ENCODE results near the gene RANBP2. TPM values are rescaled to one million over a fixed set of nuclear protein-coding genes. Genes with fewer than 3 reads are reported as not detected.

Gene RANBP2
- total RNA-seq, 1 donor from 2014 or later = 48.8 TPM

GRCh38 chr2:108813732-108814131 is 94.5 kb downstream of the RANBP2 start:
- H3K27me3 Mint-ChIP-seq (ENCODE audit: low read depth) = no peaks in the 10 kb centered on the region
- peaks cover 34% of the 10 kb centered on the region for H3K36me3 Mint-ChIP-seq (ENCODE audit: low read depth)
- TF ChIP-seq, protein P1, sequence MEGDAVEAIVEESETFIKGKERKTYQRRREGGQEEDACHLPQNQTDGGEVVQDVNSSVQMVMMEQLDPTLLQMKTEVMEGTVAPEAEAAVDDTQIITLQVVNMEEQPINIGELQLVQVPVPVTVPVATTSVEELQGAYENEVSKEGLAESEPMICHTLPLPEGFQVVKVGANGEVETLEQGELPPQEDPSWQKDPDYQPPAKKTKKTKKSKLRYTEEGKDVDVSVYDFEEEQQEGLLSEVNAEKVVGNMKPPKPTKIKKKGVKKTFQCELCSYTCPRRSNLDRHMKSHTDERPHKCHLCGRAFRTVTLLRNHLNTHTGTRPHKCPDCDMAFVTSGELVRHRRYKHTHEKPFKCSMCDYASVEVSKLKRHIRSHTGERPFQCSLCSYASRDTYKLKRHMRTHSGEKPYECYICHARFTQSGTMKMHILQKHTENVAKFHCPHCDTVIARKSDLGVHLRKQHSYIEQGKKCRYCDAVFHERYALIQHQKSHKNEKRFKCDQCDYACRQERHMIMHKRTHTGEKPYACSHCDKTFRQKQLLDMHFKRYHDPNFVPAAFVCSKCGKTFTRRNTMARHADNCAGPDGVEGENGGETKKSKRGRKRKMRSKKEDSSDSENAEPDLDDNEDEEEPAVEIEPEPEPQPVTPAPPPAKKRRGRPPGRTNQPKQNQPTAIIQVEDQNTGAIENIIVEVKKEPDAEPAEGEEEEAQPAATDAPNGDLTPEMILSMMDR (IDR thresholded peaks at IDR 0.05) = no peak
- no peak overlapping the region for H3K4me3 Mint-ChIP-seq (ENCODE audit: unreplicated experiment)
- H3K27ac Mint-ChIP-seq (ENCODE audit: unreplicated experiment) = no peak overlapping the region
- no peak for DNase-seq (ENCODE audit: low spot score)
- no peaks in the 10 kb centered on the region for H3K4me1 Mint-ChIP-seq (ENCODE audit: low read depth)
- peaks cover 19% of the 10 kb centered on the region for H3K9me3 Mint-ChIP-seq (ENCODE audit: low read depth)

GRCh38 chr2:108820482-108820881 is 101.2 kb downstream of the RANBP2 start:
- Mint-ChIP-seq H3K9me3 (ENCODE audit: low read depth) (peaks cover 16% of the 10 kb centered on the region), H3K4me1 (ENCODE audit: low read depth) (no peaks in the 10 kb centered on the region), H3K4me3 (ENCODE audit: unreplicated experiment) (no peak overlapping the region), H3K27ac (ENCODE audit: unreplicated experiment) (no peak overlapping the region), H3K27me3 (ENCODE audit: low read depth) (no peaks in the 10 kb centered on the region), H3K36me3 (ENCODE audit: low read depth) (peaks cover 29% of the 10 kb centered on the region)
- TF ChIP-seq, protein P1 (IDR thresholded peaks at IDR 0.05) = no peak
- no peak for DNase-seq (ENCODE audit: low spot score)

GRCh38 chr2:108823286-108823685 is 104.0 kb downstream of the RANBP2 start:
- H3K4me3 Mint-ChIP-seq (ENCODE audit: unreplicated experiment) = no peak overlapping the region
- no peaks in the 10 kb centered on the region for H3K4me1 Mint-ChIP-seq (ENCODE audit: low read depth)
- no peaks in the 10 kb centered on the region for H3K27me3 Mint-ChIP-seq (ENCODE audit: low read depth)
- no peak for DNase-seq (ENCODE audit: low spot score)
- H3K36me3 Mint-ChIP-seq (ENCODE audit: low read depth) = peaks cover 22% of the 10 kb centered on the region
- no peak overlapping the region for H3K27ac Mint-ChIP-seq (ENCODE audit: unreplicated experiment)
- H3K9me3 Mint-ChIP-seq (ENCODE audit: low read depth) = peaks cover 16% of the 10 kb centered on the region
- TF ChIP-seq, protein P1 (IDR thresholded peaks at IDR 0.05) = no peak

- no peaks in the 10 kb centered on the region for H3K4me1 Mint-ChIP-seq (ENCODE audit: low read depth)
- peaks cover 15% of the 10 kb centered on the region for H3K36me3 Mint-ChIP-seq (ENCODE audit: low read depth)
- TF ChIP-seq, protein P1 (IDR thresholded peaks at IDR 0.05) = no peak
- peaks cover 11% of the 10 kb centered on the region for H3K9me3 Mint-ChIP-seq (ENCODE audit: low read depth)
- no peak overlapping the region for H3K27ac Mint-ChIP-seq (ENCODE audit: unreplicated experiment)
- no peaks in the 10 kb centered on the region for H3K27me3 Mint-ChIP-seq (ENCODE audit: low read depth)
- no peak for DNase-seq (ENCODE audit: low spot score)
- H3K4me3 Mint-ChIP-seq (ENCODE audit: unreplicated experiment) = no peak overlapping the region
Observed at GRCh38 chr2:108824316-108825070, 105.2 kb downstream of the RANBP2 start.

DNA sequence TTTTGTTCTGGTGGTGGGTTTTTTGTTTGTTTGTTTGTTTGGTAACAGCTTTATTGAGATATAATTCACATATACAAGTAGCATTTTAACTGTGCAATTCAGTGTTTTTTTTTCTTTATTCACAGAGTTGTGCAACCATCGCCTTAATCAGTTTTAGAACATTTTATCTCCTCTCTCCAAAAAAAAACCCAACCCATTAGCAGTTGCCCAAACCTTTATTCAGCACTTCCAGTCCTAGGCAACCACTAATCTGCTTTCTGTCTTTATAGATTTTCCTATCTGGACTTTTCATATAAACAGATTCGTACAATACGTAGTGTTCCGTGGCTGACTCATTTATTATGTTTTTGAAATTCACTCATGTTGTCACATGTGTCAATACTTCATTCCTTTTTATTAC is 106.0 kb downstream of the RANBP2 start:
- no peaks in the 10 kb centered on the region for H3K4me1 Mint-ChIP-seq (ENCODE audit: low read depth)
- no peak overlapping the region for H3K4me3 Mint-ChIP-seq (ENCODE audit: unreplicated experiment)
- peaks cover 3% of the 10 kb centered on the region for H3K9me3 Mint-ChIP-seq (ENCODE audit: low read depth)
- TF ChIP-seq, protein P1 (IDR thresholded peaks at IDR 0.05) = no peak
- peaks cover 7% of the 10 kb centered on the region for H3K36me3 Mint-ChIP-seq (ENCODE audit: low read depth)
- no peak overlapping the region for H3K27ac Mint-ChIP-seq (ENCODE audit: unreplicated experiment)
- no peaks in the 10 kb centered on the region for H3K27me3 Mint-ChIP-seq (ENCODE audit: low read depth)
- no peak for DNase-seq (ENCODE audit: low spot score)

Data from chondrocyte (in vitro differentiated cells).